ENCODE results near the gene NR1H3. TPM values are rescaled to one million over a fixed set of nuclear protein-coding genes. Genes with fewer than 3 reads are reported as not detected.

The NR1H3 gene
- total and polyA plus RNA-seq, 2 donors (not counting 1 experiment from before 2014, with no cell fraction given) = 21.3 to 56.3 TPM

GRCh38 chr11:47260366-47260765 is 2.6 kb downstream of the NR1H3 start:
- Histone ChIP-seq H3K79me2 (ENCODE audit: control insufficient read depth, insufficient read depth, low read length) (no peaks in the 10 kb centered on the region), H3K4me1 (ENCODE audit: control insufficient read depth, extremely low read depth, insufficient read depth, low read length) (peaks cover 22% of the 10 kb centered on the region), H3K4me3 (replicated peaks in 1 of 4; ENCODE audit: control extremely low read depth in 1 of 4, insufficient read depth in 1 of 4, low read depth in 3 of 4, low read length in 4 of 4) (no peak overlapping the region), H3K9me3 (ENCODE audit: control insufficient read depth, insufficient read depth, low read depth, low read length) (no peaks in the 10 kb centered on the region), H4K20me1 (ENCODE audit: control insufficient read depth, extremely low read depth, insufficient read depth, low read length) (no peaks in the 10 kb centered on the region), H3K27ac (ENCODE audit: insufficient read depth, low read length) (no peak overlapping the region), H3K9ac (ENCODE audit: insufficient read depth, low read length) (no peak overlapping the region), H3K36me3 (ENCODE audit: control insufficient read depth, insufficient read depth, low read length) (peaks cover 2% of the 10 kb centered on the region), H2AFZ (ENCODE audit: low read length) (no peak overlapping the region), H3K27me3 (ENCODE audit: control insufficient read depth, insufficient read depth, low read length) (no peaks in the 10 kb centered on the region), H3K4me2 (ENCODE audit: extremely low read depth, insufficient read depth, low read length) (no peak overlapping the region)
- TF ChIP-seq EZH2 (IDR thresholded peaks at IDR 0.05; ENCODE audit: low read length, missing control alignments) (no peak), CTCF (conservative IDR thresholded peaks at IDR 0.05 in 1 of 2, IDR thresholded peaks at IDR 0.05 in 1 of 2; ENCODE audit: low read depth in 1 of 2, low read length in 2 of 2) (no peak)
- DNase-seq (ENCODE audit: low read depth in 2 of 2) = no peak

GRCh38 chr11:47261291-47261800 is 3.5 kb downstream of the NR1H3 start:
- no peak overlapping the region for H3K9ac ChIP-seq (ENCODE audit: insufficient read depth, low read length)
- H3K27me3 ChIP-seq (ENCODE audit: control insufficient read depth, insufficient read depth, low read length) = no peaks in the 10 kb centered on the region
- H3K36me3 ChIP-seq (ENCODE audit: control insufficient read depth, insufficient read depth, low read length) = peaks cover 2% of the 10 kb centered on the region
- H3K9me3 ChIP-seq (ENCODE audit: control insufficient read depth, insufficient read depth, low read depth, low read length) = no peaks in the 10 kb centered on the region
- H2AFZ ChIP-seq (ENCODE audit: low read length) = no peak overlapping the region
- DNase-seq (ENCODE audit: low read depth in 2 of 2) = no peak
- no peaks in the 10 kb centered on the region for H4K20me1 ChIP-seq (ENCODE audit: control insufficient read depth, extremely low read depth, insufficient read depth, low read length)
- no peak overlapping the region for H3K4me3 ChIP-seq (replicated peaks in 1 of 4; ENCODE audit: control extremely low read depth in 1 of 4, insufficient read depth in 1 of 4, low read depth in 3 of 4, low read length in 4 of 4)
- TF ChIP-seq CTCF (conservative IDR thresholded peaks at IDR 0.05 in 1 of 2, IDR thresholded peaks at IDR 0.05 in 1 of 2; ENCODE audit: low read depth in 1 of 2, low read length in 2 of 2) = no peak
- TF ChIP-seq EZH2 (IDR thresholded peaks at IDR 0.05; ENCODE audit: low read length, missing control alignments) = no peak
- peaks cover 22% of the 10 kb centered on the region for H3K4me1 ChIP-seq (ENCODE audit: control insufficient read depth, extremely low read depth, insufficient read depth, low read length)
- H3K4me2 ChIP-seq (ENCODE audit: extremely low read depth, insufficient read depth, low read length) = no peak overlapping the region
- H3K27ac ChIP-seq (ENCODE audit: insufficient read depth, low read length) = no peak overlapping the region
- H3K79me2 ChIP-seq (ENCODE audit: control insufficient read depth, insufficient read depth, low read length) = no peaks in the 10 kb centered on the region

GRCh38 chr11:47264119-47264518 is 6.3 kb downstream of the NR1H3 start:
- peaks cover 4% of the 10 kb centered on the region for H3K36me3 ChIP-seq (ENCODE audit: control insufficient read depth, insufficient read depth, low read length)
- H3K79me2 ChIP-seq (ENCODE audit: control insufficient read depth, insufficient read depth, low read length) = no peaks in the 10 kb centered on the region
- H3K4me2 ChIP-seq (ENCODE audit: extremely low read depth, insufficient read depth, low read length) = no peak overlapping the region
- no peak overlapping the region for H3K4me3 ChIP-seq (replicated peaks in 1 of 4; ENCODE audit: control extremely low read depth in 1 of 4, insufficient read depth in 1 of 4, low read depth in 3 of 4, low read length in 4 of 4)
- H3K9me3 ChIP-seq (ENCODE audit: control insufficient read depth, insufficient read depth, low read depth, low read length) = no peaks in the 10 kb centered on the region
- TF ChIP-seq CTCF (conservative IDR thresholded peaks at IDR 0.05 in 1 of 2, IDR thresholded peaks at IDR 0.05 in 1 of 2; ENCODE audit: low read depth in 1 of 2, low read length in 2 of 2) = no peak
- no peak for TF ChIP-seq EZH2 (IDR thresholded peaks at IDR 0.05; ENCODE audit: low read length, missing control alignments)
- H4K20me1 ChIP-seq (ENCODE audit: control insufficient read depth, extremely low read depth, insufficient read depth, low read length) = no peaks in the 10 kb centered on the region
- H2AFZ ChIP-seq (ENCODE audit: low read length) = no peak overlapping the region
- peaks cover 19% of the 10 kb centered on the region for H3K4me1 ChIP-seq (ENCODE audit: control insufficient read depth, extremely low read depth, insufficient read depth, low read length)
- no peaks in the 10 kb centered on the region for H3K27me3 ChIP-seq (ENCODE audit: control insufficient read depth, insufficient read depth, low read length)
- H3K27ac ChIP-seq (ENCODE audit: insufficient read depth, low read length) = no peak overlapping the region
- DNase-seq (ENCODE audit: low read depth in 2 of 2) = no peak
- H3K9ac ChIP-seq (ENCODE audit: insufficient read depth, low read length) = no peak overlapping the region

Data from fibroblast of lung (primary cell).